Prostate gland (tissue), 2 donors: ENCODE results near the gene GNL2. TPM values are rescaled to one million over a fixed set of nuclear protein-coding genes. Genes with fewer than 3 reads are reported as not detected.
"Not testable (repeated sequence)": the region's sequence is repeated elsewhere in the genome, so short reads cannot be mapped to it uniquely, and the experiment has no call there.

Experiments
- DNase-seq: peaks from one replicate; pipeline ENCODE4 v3.0.0-alpha.2; 2019; ENCODE audit warnings: low spot score
- H3K27ac ChIP-seq, 2 donors: fragments of 200-600 bp; sonication (generic); 2 replicates each; pipeline ENCODE4 v1.5.1; 2017 to 2019
- H3K27me3 ChIP-seq: fragments of 200-600 bp; sonication (generic); replicated peaks from 2 replicates; pipeline ENCODE4 v1.5.1; 2019; ENCODE audit not compliant: insufficient read depth
- H3K36me3 ChIP-seq, 2 donors: fragments of 200-600 bp; sonication (generic); 1 replicate in 1 of 2; 2 replicates in 1 of 2; pipeline versions ENCODE4 v1.5.1 to v1.8.1; 2017 to 2019
- H3K4me1 ChIP-seq: fragments of 200-600 bp; sonication (generic); replicated peaks from 2 replicates; pipeline ENCODE4 v1.5.1; 2019
- H3K4me3 ChIP-seq, 2 donors: fragments of 200-600 bp; sonication (generic); 2 replicates each; pipeline ENCODE4 v1.5.1; 2017 to 2019
- H3K9me3 ChIP-seq: fragments of 200-600 bp; sonication (generic); 2 replicates; pipeline ENCODE4 v1.5.1; 2017
- POLR2A ChIP-seq: fragments of 450-650 bp; IDR thresholded peaks from one replicate; pipeline ENCODE4 v1.6.1; 2016; ENCODE audit warnings: antibody characterized with exemption, mild to moderate bottlenecking
- POLR2AphosphoS5 ChIP-seq: sonication (generic); formaldehyde crosslinking; IDR thresholded peaks from one replicate; pipeline ENCODE4 v1.6.1; 2017; ENCODE audit warnings: antibody characterized with exemption
- WGBS: methylation state at CpG from one replicate; pipeline ENCODE4 v1.1.5; 2018; 5-methylcytosine and 5-hydroxymethylcytosine counted together
- intact Hi-C: fragments of 100-400 bp; cut with DNase I; formaldehyde crosslinking; loops from one replicate; pipeline ENCODE4 v1.14.2; 2022
- total RNA-seq, 2 donors: library from RNA; depleted of rRNA; stranded (reverse); fragments of >200 nt; gene quantifications; one replicate each; pipeline ENCODE4 v1.1.0, GENCODE V29; 2016
- TF ChIP-seq, protein P1 (sequence below), 4 experiments: fragments of 200-600 bp in 2 of 4; fragments of 450-650 bp in 2 of 4; sonication (generic) in 2 of 4; IDR thresholded peaks; 1 replicate in 3 of 4; 2 replicates in 1 of 4; pipeline ENCODE4 v1.5.1; 2016 to 2019; ENCODE audit warnings: antibody characterized with exemption in 4 of 4, mild to moderate bottlenecking in 2 of 4, moderate library complexity in 2 of 4

GNL2 gene
- total RNA-seq, 2 donors from 2014 or later, result 23.2 to 52.0 TPM

DNA sequence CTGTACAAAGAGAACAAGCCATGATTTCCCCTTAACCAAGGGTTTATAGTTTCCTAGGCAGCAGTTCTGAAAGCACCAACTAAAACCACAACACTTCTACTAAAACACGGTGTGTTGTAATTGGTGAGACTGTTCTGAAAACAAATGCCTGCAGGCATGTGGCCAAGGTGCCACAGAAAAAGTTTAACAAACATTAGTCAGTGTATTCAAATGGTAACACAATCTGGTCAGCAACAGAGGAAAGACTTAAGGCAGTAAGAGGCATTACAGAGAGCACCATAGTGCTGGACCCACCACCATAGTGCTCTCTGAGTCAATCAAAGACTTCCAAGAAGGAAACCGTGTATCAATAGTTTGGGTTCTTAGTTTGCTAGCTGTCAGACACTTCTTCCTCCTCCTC, 58.4 kb downstream of the GNL2 start:
- intact Hi-C loops, result no loop called here
- TF ChIP-seq POLR2AphosphoS5, result peak; percentile 63
- TF ChIP-seq, protein P1, sequence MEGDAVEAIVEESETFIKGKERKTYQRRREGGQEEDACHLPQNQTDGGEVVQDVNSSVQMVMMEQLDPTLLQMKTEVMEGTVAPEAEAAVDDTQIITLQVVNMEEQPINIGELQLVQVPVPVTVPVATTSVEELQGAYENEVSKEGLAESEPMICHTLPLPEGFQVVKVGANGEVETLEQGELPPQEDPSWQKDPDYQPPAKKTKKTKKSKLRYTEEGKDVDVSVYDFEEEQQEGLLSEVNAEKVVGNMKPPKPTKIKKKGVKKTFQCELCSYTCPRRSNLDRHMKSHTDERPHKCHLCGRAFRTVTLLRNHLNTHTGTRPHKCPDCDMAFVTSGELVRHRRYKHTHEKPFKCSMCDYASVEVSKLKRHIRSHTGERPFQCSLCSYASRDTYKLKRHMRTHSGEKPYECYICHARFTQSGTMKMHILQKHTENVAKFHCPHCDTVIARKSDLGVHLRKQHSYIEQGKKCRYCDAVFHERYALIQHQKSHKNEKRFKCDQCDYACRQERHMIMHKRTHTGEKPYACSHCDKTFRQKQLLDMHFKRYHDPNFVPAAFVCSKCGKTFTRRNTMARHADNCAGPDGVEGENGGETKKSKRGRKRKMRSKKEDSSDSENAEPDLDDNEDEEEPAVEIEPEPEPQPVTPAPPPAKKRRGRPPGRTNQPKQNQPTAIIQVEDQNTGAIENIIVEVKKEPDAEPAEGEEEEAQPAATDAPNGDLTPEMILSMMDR (IDR thresholded peaks at IDR 0.05), result no peak
- peak overlapping the region; percentile 60 to 85 for H3K27ac ChIP-seq
- H3K4me1 ChIP-seq, result no peaks in the 10 kb centered on the region
- peaks cover 0 to 9% of the 10 kb centered on the region in 2 donors for H3K36me3 ChIP-seq
- no peaks in the 10 kb centered on the region for H3K9me3 ChIP-seq
- H3K4me3 ChIP-seq, result no peak overlapping the region
- DNase-seq, result peak; percentile 62
- 63% methylated on average over 2 of the region's 2 CpGs for WGBS
- no peaks in the 10 kb centered on the region for H3K27me3 ChIP-seq

DNA sequence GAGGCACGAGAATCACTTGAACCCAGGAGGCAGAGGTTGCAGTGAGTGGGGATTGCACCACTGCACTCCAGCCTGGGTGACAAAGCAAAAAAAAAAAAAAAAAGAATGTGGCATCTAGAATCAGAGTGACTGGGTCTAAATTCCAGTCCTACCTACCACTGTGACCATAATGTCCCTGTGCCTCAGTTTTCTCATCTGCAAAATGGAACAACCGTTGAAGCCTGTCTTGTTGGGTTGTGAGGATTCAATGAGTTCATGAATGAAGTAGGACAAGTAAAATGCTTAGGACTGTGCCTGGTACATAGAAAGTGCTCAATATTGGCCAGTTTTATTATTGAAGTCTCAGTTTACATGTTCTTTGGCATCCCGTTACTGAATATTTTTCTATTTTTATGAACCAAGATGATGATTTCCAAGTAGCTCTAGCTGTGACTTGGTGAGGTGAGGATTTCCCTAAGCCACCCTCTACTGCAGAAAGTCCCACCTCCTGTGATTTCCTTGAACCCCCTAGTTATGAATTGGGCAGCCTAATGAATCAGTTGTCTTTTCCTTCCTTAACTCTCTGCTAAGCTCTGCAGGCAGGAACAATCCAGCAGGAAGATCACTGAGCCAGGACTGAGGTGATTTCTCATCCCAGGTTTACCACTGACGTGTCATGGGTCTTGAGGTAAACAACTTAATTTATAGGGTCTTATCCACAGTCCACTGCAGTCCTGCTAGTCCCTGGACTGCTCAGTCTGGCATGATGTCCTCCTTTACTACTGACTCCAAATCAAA, 62.2 kb downstream of the GNL2 start:
- no peak for DNase-seq
- Histone ChIP-seq H3K4me3 (no peak overlapping the region), H3K27me3 (no peaks in the 10 kb centered on the region), H3K36me3 (no peaks in the 10 kb centered on the region), H3K27ac (peak overlapping the region; percentile 53 to 85), H3K4me1 (no peaks in the 10 kb centered on the region), H3K9me3 (no peaks in the 10 kb centered on the region)
- TF ChIP-seq, protein P1 (IDR thresholded peaks at IDR 0.05), result no peak
- TF ChIP-seq POLR2AphosphoS5 (no peak), POLR2A (no peak)
- intact Hi-C loops, result no loop called here
- whole genome bisulfite sequencing, result 85% methylated on average over 4 of the region's 4 CpGs

DNA sequence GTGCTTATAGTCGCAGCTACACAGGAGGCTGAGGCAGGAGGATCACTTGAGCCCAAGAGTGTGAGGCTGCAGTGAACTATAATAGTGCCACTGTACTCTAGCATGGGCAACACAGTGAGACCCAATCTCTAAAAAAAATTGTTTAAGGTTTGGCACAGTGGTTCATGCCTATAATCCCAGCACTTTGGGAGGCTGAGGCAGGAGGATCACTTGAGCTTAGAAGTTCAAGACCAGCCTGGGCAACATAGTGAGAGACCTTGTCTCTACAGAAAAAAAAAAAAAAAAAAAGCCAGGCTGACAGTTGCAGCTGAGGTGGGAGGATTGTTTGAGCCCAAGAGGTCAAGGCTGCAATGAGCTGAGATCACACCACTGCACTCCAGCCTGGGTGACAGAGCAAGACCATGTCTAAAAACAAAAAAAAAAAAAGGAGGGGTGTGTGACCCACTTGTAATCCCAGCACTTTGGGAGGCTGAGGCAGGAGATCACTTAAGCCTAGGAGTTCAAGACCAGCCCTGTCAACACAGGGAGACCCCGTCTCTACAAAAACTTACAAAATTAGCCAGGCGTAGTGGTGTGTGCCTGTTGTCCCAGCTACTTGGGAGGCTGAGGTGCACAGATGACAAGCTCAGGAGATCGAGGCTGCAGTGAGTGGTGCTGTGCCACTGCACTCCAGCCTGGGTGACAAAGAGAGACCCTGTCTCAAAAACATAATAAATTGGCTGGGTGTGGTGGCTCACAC, 63.1 kb downstream of the GNL2 start:
- DNase-seq, H3K9me3 ChIP-seq, H3K4me3 ChIP-seq, intact Hi-C loops, H3K36me3 ChIP-seq, H3K4me1 ChIP-seq, H3K27me3 ChIP-seq: not testable (repeated sequence)
- peak overlapping the region in 1 of 2 donors; percentile 85 for H3K27ac ChIP-seq
- WGBS, result 93% methylated on average over 4 of the region's 4 CpGs

DNA sequence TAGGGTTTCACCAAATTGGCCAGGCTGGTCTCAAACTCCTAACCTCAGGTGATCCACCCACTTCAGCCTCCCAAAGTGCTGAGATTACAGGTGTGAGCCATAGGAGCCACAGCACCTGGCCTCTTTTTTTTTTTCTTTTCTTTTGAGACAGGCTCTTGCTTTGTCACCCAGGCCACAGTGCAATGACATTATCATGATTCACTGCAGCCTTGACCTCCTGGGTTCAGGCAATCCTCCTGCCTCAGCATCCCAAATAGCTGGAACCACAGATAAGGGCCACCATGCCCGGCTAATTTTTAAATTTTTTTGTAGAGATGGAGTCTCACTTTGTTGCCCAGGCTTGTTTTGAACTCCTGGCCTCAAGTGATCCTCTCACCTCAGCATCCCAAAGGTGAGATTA, 65.8 kb downstream of the GNL2 start:
- H3K27me3 ChIP-seq, H3K9me3 ChIP-seq, intact Hi-C loops, DNase-seq, H3K27ac ChIP-seq, H3K4me3 ChIP-seq, H3K36me3 ChIP-seq, H3K4me1 ChIP-seq: not testable (repeated sequence)
- WGBS, result 88% methylated on average over 1 of the region's 1 CpG

DNA sequence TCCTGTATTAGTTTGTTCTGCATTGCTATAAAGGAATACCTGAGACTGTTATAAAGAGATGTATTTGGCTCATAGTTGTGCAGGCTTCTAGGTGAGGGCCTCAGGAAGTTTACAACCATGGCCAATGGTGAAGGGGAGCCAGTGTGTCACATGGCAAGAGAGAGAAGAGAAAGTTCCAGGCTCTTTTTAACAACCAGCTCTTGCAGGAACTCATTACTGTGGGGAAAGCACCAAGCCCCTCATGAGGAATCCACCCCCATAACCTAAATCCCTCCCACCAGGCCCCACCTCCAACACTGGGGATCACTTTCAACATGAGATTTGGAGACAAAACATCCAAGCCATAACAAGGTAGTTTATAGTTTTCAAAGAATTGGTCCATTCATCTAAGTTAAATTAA, 76.1 kb downstream of the GNL2 start:
- no peaks in the 10 kb centered on the region for H3K4me1 ChIP-seq
- H3K36me3 ChIP-seq, result no peaks in the 10 kb centered on the region
- H3K27me3 ChIP-seq, result no peaks in the 10 kb centered on the region
- H3K9me3 ChIP-seq, result no peaks in the 10 kb centered on the region
- intact Hi-C loops, result no loop called here
- H3K27ac ChIP-seq, result no peak overlapping the region
- H3K4me3 ChIP-seq, result no peak overlapping the region
- no peak for DNase-seq
- TF ChIP-seq, protein P1 (IDR thresholded peaks at IDR 0.05), result no peak
- TF ChIP-seq POLR2AphosphoS5 (no peak), POLR2A (no peak)

DNA sequence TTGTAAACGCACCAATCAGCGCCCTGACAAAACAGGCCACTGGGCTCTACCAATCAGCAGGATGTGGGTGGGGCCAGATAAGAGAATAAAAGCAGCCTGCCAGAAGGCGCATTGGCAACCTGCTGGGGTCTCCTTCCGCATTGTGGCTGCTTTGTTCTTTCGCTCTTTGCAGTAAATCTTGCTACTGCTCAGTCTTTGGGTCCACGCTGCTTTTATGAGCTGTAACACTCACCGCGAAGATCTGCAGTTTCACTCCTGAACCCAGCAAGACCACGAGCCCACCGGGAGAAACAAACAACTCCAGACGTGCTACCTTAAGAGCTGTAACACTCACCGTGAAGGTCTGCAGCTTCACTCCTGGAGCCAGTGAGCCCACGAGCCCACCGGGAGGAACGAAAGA, 76.8 kb downstream of the GNL2 start:
- intact Hi-C loops, H3K9me3 ChIP-seq, H3K4me1 ChIP-seq, H3K27ac ChIP-seq, H3K4me3 ChIP-seq, H3K27me3 ChIP-seq, DNase-seq, H3K36me3 ChIP-seq: not testable (repeated sequence)
- WGBS, result 66% methylated on average over 15 of the region's 15 CpGs

DNA sequence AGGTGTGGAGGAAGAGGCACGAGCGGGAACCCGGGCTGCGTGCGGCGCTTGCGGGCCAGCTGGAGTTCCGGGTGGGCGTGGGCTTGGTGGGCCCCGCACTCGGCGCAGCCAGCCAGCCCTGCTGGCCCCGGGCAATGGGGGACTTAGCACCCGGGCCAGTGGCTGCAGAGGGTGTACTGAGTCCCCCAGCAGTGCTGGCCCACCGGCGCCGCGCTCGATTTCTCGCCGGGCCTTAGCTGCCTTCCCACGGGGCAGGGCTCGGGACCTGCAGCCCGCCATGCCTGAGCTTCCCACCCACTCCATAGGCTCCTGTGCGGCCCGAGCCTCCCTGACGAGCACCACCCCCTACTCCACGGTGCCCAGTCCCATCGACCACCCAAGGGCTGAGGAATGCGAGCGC, 77.5 kb downstream of the GNL2 start:
- 97% methylated on average over 6 of the region's 31 CpGs for WGBS
- H3K9me3 ChIP-seq, H3K4me1 ChIP-seq, DNase-seq, intact Hi-C loops, H3K27ac ChIP-seq, H3K27me3 ChIP-seq, H3K4me3 ChIP-seq, H3K36me3 ChIP-seq: not testable (repeated sequence)
